ENCODE results near the gene PRDM16.

Gene PRDM16

DNA sequence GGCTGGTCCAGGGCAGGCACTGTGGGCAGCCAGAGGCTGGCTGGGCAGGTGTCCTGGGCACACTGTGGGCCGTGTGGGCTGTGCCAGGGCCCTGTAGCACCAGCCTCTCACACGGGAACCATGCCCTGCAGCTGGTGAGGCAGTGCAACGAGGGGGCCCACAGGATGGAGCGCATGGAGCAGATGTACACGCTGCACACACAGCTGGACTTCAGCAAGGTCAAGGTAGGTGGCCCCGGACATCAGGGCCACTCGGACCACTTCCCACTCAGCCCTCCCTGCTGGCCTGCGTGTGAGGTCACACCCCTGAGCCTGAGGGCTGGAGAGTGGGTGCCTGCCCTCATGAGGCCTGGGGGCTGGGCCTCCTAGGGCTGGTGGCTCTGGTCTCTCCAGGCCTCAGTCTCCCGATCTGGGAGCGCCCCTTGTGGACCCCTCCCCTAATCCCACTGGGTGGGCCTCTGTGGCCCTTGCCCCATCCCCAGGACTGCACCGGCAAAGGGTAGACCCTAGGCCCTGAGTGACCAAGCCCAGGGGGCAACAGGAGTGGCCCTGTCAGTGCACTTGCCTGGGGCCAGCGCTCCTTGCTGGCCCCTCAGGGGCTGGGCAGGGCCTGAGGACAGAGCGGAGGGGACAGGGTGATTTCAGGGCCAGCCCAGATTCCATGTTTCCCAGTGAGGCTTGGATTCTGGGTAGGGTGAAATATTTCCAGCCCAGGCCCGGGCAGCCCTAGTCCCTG lies 407.0 kb downstream of the PRDM16 start:
- no peak for DNase-seq (ENCODE audit: low spot score)

DNA sequence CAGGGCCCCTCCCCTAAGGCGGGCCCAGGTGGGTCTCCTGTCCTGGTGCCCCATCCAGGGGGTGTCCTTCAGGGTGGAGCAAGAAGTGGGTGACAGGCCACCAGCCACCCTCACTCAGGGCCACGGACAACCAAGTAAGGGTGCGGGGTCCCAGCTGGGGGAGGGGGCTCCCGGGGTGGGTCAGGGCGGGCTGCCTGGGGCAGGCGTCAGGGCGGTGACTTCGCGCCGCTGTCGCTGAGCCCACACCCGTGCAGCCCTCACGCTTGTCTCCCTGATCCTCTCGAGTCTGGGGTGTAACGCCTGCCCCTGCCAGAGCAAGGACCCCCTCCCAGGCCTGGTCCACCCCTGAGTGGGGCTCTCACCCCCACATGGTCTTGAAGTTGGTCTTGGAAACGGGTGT lies 407.7 kb downstream of the PRDM16 start:
- DNase-seq (ENCODE audit: low spot score), result no peak

DNA sequence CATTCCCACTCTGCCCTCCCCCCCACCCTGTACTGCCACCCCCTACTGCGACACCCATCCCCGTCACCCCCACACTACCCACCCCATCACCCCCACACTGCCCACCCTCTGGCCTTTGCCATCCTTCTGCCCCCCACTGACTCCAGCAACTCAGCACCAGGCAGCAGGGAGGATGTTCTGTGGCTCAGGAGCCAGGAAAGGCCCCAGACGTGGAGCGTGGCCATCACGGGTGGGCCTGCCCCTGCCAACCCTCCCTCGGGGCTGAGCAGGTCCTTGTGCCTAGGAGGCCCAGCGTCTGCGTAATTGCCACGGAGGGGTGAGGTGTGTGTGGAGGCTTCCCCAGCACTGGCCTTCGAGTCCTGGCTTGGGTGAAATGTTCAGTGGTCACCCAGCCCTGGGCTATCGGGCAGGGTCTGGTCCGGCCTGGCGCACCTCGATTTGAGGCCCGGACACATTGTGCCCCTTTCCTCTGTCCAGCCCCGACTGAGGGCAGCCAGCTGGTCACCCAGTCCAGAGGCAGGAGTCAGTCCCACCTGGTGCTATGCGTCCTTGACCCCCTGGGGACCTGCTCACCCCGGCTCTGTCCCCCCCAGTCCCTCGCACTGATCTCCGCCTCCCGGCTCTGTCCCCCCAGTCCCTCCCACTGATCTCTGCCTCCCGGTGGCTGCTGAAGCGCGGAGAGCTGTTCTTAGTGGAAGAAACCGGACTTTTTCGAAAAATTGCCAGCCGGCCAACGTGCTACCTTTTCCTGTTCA lies 408.4 kb downstream of the PRDM16 start:
- DNase-seq (ENCODE audit: low spot score), result no peak

DNA sequence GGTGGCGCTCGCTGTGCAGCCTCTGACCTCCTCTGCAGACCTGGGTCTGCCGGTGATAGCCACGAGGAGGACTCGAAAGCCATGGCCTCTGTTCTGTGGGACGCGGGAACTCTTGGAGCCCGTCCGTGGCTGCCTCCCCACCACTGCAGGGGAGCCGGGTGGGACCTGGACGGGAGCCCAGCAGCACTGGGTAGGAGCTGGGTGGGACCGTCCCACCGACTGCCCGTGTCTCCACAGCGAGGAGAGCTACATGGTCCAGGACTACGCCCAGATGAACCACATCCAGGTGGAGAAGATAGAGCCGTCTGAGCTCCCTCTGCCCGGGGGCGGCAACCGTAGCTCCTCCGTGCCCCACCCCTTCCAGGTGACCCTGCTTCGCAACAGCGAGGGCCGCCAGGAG lies 409.2 kb downstream of the PRDM16 start:
- no peak for DNase-seq (ENCODE audit: low spot score)

DNA sequence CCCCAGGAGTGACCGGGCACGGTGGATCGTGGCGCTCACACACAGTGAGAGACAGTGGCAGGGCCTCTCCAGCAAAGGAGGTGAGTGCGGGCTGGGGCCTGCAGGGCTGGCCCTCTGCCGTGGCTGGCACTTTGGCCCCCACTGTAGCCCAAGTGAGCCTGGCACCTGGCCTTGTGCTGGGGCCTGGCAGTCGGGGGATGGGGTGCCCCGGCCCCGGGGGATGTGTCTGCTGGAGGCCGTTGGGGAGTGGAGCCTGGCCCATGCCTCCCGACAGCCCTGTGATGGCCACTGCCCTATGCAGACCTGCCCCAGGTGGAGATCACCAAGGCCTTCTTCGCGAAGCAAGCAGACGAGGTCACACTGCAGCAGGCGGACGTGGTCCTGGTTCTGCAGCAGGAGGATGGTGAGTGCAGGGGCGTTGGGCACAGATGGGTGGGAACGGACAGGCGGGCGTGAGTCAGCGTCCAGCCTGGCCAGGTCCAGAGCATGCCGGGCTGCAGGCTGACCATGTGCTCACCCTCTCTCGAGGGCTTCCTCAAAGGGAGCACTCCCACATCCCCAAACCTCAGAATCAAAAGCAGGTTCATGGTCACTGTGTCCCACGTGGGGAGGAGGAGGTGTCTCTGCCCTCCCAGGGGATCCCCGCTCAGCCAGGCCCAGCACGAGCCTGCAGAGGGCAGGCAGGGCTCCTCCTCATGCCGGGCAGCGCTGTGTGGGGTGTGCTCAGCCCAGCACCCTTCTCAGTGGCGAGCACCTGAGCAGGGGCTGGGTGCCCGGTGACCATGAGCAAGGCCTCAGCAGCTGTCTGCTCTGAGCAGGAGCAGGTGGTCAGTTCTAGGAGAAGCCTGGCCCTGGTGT lies 410.7 kb downstream of the PRDM16 start:
- no peak for DNase-seq (ENCODE audit: low spot score)

DNA sequence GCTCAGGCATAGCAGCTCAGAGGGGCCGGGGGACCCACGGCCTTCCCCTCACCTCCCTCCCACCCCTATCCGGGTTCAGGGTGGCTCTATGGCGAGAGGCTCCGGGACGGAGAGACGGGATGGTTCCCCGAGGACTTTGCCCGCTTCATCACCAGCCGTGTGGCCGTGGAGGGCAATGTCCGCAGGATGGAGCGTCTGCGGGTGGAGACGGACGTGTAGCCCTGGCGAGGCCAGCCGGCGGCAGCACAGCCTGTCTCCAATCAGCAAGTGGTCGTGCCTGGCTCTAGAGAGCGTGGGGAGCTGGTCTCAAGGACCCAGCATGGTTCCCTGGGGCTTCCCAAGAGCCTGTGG lies 411.3 kb downstream of the PRDM16 start:
- DNase-seq (ENCODE audit: low spot score), result no peak

DNA sequence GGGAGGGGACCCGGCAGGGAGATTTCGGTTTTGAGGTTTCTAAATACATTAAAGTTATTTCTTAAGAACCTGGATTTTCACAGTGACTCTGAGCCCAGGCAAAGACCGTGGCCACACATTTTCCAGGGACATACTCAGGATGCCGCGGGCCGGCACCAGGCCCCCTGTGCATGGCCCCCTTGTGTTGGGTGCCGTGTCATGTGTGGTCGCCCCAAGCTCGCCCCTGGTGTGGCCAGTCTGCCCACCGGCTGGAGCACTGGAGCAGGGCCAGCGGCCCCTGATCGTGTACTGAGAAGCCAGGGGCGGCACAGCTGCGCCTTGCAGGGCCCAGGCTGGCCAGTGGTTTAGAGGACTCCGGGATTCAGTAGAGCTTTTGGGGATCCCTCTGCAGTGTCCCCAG lies 412.0 kb downstream of the PRDM16 start:
- DNase-seq (ENCODE audit: low spot score), result no peak

DNA sequence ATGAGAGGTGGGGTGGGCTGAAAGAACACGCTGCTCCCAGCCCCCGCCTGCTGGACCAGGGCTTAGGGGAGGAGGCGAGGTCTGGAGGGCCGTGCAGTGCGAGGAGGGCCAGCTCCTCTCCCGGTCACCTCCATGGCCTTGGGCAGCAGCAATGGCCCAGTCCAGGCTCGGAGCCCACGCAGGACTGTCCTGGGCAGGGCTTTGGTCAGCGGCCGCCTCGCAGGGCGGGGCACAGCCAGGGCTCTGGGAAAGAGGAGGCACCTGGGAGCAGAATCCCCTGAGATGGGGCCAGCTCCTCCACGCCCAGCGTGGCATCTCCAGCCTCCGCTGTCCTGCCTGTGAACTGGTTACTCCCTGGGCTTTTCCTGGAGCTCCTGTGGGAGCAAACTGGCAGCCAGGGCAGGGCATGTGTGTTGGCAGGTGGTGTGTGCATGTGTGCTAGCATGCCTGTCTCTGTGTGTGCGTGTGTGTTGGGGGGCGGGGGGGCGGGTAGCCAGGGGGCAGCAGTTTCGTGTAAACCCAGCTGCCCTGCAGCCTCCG lies 412.9 kb downstream of the PRDM16 start:
- no peak for DNase-seq (ENCODE audit: low spot score)

DNA sequence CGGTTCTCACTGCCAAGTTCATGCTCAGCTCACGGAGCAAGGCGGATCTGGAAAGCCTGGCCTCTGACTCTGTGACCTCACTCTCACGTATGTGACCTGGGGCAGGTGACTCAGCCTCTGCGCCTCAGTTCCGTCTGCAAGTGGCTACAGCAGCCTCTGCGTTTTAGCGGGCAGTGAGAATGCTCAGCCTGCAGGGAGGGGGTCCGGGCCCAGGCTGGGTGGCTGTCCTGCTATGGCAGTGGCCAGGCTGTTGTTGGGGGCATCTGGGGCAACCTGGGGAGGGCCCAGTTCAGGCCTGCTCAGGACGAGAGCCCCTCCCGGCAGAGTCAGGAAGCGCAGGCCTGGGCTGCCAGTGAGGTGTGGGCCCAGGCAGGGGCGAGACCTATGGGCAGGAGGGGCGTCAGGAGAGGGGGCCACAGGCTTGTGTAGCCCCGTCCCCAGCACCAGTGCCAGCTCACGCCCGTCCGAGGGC lies 413.4 kb downstream of the PRDM16 start:
- DNase-seq (ENCODE audit: low spot score), result no peak

DNA sequence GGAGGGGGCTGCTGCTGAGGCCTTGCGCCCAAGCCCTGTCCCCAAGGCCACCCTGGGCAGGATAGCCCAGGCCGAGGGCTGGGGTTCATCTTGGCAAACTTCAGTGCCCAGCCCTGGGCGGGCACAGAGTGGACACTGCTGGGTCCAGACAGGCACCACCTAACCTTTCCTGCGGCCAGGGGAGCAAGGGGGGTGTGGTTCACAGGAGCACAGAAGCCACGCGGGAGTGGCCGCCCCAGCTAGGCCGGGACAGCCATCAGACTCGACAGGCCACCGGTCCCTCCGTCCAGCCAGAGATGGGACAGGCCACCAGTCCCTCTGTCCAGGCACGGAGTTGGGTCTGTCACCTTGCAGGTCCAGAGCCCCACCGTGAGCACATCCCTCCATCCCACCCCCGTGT lies 414.4 kb downstream of the PRDM16 start:
- no peak for DNase-seq (ENCODE audit: low spot score)

DNA sequence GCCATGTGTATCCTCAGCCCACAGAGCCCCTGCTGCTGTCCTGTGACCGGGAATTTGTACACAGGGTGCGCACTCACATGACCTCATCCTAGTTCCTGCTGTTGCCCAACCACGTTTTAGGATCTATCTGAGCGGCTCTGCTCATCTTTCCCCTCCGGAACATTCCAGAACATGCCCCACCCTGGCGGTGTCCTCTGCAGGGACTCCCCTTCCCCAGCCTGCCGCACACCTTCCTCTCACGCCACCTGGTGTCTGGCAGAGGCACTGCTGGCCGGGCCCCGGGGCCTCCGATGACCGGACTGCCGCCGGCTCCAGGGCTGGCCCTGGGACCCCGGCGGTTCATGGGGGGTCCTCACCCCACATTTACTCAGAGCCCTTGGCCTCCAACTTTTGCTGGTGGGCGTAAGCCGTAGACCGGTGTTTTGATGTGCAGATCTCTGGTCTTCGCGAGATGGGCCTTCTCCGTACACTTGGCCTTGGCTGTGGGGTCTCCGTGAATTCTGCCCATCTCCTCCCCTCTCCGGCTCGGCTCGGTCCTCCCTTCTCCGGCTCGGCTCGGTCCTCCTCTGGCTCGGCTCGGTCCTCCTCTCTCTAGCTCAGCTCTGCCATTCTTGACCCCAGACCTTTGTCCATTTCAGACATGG lies 414.9 kb downstream of the PRDM16 start:
- DNase-seq (ENCODE audit: low spot score), result peak; percentile 16

DNA sequence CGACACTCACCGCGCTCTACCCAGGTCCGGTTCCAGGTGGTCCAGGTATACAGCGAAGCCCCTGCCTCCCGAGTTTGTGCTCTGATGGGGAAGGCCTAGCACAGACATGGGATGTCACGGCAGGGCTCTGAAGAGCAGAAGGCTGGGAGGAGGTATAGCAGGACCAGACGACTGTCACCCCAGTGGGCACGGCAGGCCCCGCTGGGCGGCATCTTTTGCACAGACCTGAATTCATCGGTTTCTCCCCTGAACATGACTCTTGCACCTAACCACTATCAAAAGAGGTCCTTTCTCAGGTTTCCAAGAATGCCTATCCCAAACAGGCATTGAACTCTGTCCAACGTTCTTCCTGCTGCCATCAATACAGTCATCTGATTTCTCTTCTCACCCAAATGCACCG lies 416.0 kb downstream of the PRDM16 start:
- no peak for DNase-seq (ENCODE audit: low spot score)
